GM18873 (cell line): Measurements from ENCODE around the gene TBCC.

Source experiments
- ATAC-seq: cut with Tn5 transposase; IDR thresholded peaks from one replicate; pipeline ENCODE4 v1.9.1; 2021; ENCODE audit warnings: mild to moderate bottlenecking, moderate library complexity, moderate number of reproducible peaks; ENCODE audit not compliant: unreplicated experiment, low FRiP score

TBCC gene

GRCh38 chr6:42774201-42774600 is 28.3 kb upstream of the TBCC start:
- no peak for ATAC-seq

- ATAC-seq = no peak
These were observed 25.8 kb upstream of the TBCC start for GRCh38 chr6:42771741-42772100.

- ATAC-seq = no peak
These were observed 23.9 kb upstream of the TBCC start for GRCh38 chr6:42769836-42770235.

DNA sequence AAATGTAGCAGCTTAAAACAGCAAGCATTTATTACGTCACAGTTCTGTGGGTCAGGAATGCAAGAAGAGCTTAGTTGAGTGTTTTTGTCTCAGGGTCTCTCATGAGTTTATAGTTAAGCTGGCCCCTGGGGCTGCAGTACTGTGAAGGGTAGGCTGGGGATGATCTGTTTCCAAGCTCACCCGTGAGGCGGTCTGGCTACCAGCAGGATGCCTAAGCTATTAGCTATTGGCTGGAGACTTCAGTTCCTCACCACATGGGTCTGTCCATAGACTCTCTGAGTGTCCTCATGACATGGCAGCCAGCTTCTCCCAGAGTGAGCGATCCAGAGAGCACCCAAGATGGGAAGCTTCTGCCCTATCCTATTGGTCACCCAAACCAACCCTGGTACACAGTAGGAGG is 23.1 kb upstream of the TBCC start:
- no peak for ATAC-seq

GRCh38 chr6:42766163-42766670 is 20.3 kb upstream of the TBCC start:
- ATAC-seq = no peak

DNA sequence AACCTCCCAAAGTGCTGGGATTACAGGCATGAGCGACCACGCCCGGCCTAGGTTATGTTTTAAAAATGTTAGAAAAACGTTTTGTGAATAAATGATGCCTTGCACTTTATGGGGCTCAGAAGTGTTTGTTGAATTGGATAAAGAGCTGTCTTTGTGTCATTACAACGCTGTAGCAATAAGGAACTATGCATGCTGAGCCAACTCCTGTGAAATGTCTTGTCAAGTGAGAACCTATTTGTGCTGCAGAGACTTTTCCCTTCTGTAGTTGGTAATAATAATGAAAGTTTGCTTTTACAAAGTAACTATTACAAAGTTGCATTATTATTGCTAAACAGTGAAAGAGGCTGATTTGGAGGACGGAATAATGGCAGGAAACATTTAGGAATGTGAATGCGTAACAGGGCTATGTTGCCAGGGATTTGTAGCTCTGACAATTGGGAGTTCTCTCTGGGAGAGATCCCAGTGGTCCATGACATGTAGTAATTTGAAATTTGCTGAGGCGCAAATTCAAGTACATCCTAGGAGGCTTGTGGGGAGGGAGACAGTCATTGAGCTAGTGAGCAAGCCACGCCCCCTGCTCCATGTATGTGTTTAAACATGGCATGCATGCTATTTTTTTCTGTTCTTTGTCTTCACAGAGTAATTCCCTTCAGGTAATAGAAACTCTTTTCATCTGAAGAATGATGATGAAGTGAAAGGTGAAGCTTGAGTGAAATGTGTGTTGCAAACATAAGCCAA is 19.2 kb upstream of the TBCC start:
- no peak for ATAC-seq

GRCh38 chr6:42762950-42763349 is 17.0 kb upstream of the TBCC start:
- ATAC-seq = no peak

GRCh38 chr6:42762426-42762859 is 16.5 kb upstream of the TBCC start:
- no peak for ATAC-seq

DNA sequence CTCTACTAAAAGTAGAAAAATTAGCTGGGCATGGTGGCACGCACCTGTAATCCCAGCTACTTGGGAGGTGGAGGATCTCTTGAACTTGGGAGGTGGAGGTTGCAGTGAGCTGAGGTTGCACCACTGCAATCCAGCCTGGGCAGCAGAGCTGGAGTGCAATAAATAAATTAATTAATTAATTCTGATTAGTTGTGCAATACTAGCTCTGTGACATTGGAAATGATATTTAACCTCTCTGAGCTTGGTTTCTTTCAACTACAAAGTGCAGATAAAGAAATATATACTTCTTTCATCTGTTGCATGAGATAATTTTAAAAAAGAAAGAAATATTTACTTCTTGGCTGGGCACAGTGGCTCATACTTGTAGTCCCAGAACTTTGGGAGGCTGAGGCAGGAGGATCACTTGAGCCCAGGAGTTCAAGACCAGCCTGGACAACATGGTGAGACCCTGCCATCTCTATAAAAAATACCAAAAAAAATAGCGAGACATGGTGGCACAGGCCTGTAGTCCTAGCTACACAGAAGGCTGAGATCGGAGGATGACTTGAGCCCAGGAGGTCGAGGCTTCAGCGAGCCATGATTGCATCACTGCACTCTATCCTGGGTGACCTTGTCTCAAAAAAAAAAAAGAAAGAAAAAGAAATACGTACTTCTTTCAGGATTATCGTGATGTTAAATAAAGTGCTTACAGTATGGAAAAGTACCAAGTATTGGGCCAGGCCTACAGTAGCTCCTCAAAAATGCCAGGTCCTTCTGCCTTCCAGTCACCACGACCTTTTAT is 15.6 kb upstream of the TBCC start:
- no peak for ATAC-seq

GRCh38 chr6:42758756-42759430 is 13.0 kb upstream of the TBCC start:
- ATAC-seq = no peak

GRCh38 chr6:42756722-42757121 is 10.8 kb upstream of the TBCC start:
- ATAC-seq = no peak

DNA sequence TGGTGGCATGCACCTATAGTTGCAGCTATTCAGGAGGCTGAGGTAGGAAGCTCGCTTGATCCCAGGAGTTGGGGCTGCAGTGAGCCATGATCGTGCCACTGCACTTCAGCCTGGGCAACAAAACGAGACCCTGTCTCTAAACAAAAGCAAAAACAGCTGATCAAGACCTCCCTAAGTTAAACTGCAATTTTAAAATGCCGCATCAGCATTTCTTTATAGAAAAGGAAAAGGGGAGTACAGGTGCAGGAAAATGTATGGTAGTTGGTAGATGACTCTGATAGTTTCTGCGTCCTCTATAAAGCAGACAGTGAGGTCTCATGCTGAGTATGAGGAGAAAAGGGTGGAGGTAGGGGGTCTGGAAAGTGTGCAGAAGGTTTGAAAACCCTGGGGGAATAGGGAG is 8.9 kb upstream of the TBCC start:
- ATAC-seq = no peak

GRCh38 chr6:42751055-42751454 is 5.2 kb upstream of the TBCC start:
- ATAC-seq = no peak

DNA sequence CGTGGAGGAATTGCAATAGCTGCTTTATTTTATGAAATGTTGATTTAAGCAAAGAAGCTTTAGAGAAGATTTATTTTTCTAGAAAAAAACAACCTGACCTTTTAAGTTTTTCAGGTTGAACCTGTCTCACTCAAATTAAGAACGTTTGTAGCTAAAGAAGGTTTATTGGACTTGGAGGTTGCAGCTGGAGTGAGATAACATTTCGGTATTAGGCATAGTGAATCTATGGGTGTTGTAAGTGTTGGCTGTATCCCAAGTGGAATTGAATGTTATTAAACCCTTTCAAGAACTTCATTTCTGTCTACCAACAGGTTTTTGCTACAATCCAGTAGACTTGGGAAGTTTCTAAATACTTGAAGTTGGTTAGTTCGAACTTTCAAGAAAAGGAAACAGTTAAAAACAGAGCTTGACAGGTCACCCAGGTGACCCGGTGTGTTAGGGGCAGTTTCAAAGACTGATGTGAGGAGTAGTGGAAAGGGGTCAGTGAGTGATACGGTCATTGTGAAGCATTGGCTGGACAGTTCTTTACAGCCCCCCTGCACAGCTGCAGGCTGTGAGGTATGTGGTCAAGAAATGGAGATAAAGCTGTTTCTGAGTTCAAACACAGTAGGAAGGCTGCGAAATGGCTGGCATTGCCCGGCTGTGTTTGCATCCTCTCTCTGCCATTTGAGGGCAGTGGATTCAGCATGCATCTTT is 2.4 kb upstream of the TBCC start:
- ATAC-seq = no peak

DNA sequence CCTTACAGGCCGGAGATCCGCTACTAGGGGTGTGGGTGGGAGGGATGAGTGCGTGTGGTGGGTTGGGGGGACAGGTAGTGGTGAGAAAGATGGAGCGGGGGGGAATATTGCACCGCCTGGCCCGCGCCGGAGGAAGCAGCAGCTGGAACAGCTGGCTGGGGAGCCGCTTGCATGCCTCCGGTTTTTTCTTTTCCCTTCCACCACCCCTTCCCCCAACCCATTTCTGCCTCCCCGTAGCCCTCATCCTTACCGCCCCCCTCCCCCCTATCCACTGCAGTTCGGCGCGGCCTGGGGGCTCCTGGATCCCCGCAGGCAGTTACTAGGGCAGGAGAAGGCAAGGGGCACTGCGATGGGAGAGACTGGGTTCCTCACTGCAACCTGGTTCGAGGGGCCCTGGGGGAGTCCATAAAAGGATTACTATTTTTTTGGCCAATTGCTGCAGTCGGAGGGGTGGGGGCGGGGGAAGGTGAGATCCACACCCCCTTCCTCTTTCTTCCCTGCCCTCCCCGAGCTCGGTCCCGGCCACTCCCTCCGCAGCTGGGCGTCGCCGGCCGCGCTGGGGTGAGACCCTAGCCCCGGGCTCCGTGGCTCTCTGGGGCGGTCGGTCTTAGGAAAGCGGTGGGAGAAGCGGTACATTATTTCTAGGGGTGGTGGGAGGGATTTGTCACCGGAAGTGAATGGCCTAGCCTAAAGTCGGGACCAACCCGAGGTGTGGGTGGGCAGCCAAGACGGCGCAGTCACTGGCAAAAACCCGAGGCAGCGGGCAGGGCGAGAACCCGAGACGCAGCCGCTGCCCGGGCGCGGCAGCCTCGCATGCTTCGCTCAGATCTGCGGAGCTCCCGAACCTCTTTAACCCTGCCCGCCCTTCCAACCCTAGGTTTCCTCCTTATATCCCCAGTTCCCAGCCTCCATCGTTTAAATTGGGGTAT is 824 bp upstream of the TBCC start:
- ATAC-seq = peak; percentile 51

DNA sequence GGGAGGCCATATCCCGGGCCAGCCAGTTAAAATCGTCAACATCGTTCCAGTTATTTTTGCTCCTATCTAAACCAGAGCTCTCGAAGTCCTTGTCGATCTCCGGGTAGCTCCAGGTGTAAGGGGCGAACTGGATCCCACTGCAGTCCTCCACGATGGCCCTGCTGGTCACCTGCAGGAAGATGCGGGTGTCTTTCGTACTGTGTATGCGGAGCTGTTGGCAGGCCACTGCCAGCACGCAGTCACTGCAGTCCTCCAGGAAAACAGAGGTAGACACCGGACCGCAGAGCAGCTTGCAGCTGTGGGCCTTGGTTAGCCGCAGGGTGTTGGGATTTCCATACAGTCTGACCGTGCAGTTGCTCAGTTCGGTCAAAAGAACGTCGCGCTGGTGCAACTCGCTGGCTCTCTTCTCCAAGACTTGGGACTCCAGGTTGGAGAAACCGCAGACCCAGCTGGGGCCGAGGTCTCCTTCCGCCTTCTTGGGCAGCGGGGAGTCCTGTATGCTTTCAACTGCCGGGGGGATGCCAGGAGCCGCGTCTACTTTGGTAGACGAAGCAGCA is 742 bp downstream of the TBCC start:
- ATAC-seq = no peak

- ATAC-seq = no peak
These were observed 1.5 kb downstream of the TBCC start for GRCh38 chr6:42744351-42744893.

GRCh38 chr6:42742116-42742894 is 3.6 kb downstream of the TBCC start:
- no peak for ATAC-seq
